ENCODE data around the gene LSG1. TPM values are rescaled to one million over a fixed set of nuclear protein-coding genes. Genes with fewer than 3 reads are reported as not detected.

The LSG1 gene
- total and polyA plus RNA-seq, 2 donors from 2014 or later: 14.8 to 33.3 TPM

GRCh38 chr3:194608981-194609380, 63.0 kb downstream of the LSG1 start:
- H3K36me3 ChIP-seq (ENCODE audit: control insufficient read depth in 2 of 3, insufficient read depth in 3 of 3, low read length in 3 of 3): no peaks in the 10 kb centered on the region
- no peaks in the 10 kb centered on the region for H3K4me1 ChIP-seq (ENCODE audit: control insufficient read depth in 2 of 3, insufficient read depth in 2 of 3, low read depth in 1 of 3, low read length in 3 of 3)
- no peak for DNase-seq
- no peak for FAIRE-seq
- H3K9ac ChIP-seq (ENCODE audit: low read length in 3 of 3): no peak overlapping the region
- H3K9me3 ChIP-seq (ENCODE audit: control insufficient read depth in 2 of 3, insufficient read depth in 1 of 3, low read length in 3 of 3): no peaks in the 10 kb centered on the region
- intact Hi-C loops (cut with DNase I): no loop called here
- no peaks in the 10 kb centered on the region for H3K27me3 ChIP-seq (ENCODE audit: control insufficient read depth, insufficient read depth, low read length)
- H3K27ac ChIP-seq (ENCODE audit: low read depth in 2 of 2, low read length in 2 of 2): no peak overlapping the region
- TF ChIP-seq CTCF (IDR thresholded peaks at IDR 0.05; ENCODE audit: borderline replicate concordance, extremely low read depth, insufficient read depth): no peak
- H3K4me3 ChIP-seq (ENCODE audit: low read length in 3 of 3): no peak overlapping the region

- TF ChIP-seq CTCF (IDR thresholded peaks at IDR 0.05; ENCODE audit: borderline replicate concordance, extremely low read depth, insufficient read depth): no peak
- H3K9me3 ChIP-seq (ENCODE audit: control insufficient read depth in 2 of 3, insufficient read depth in 1 of 3, low read length in 3 of 3): no peaks in the 10 kb centered on the region
- no peaks in the 10 kb centered on the region for H3K27me3 ChIP-seq (ENCODE audit: control insufficient read depth, insufficient read depth, low read length)
- H3K4me1 ChIP-seq (ENCODE audit: control insufficient read depth in 2 of 3, insufficient read depth in 2 of 3, low read depth in 1 of 3, low read length in 3 of 3): no peaks in the 10 kb centered on the region
- H3K9ac ChIP-seq (ENCODE audit: low read length in 3 of 3): no peak overlapping the region
- H3K27ac ChIP-seq (ENCODE audit: low read depth in 2 of 2, low read length in 2 of 2): no peak overlapping the region
- DNase-seq: no peak
- FAIRE-seq: no peak
- intact Hi-C loops (cut with DNase I): no loop called here
- H3K36me3 ChIP-seq (ENCODE audit: control insufficient read depth in 2 of 3, insufficient read depth in 3 of 3, low read length in 3 of 3): no peaks in the 10 kb centered on the region
- H3K4me3 ChIP-seq (ENCODE audit: low read length in 3 of 3): no peak overlapping the region
Observed at GRCh38 chr3:194607592-194608389, 64.2 kb downstream of the LSG1 start.

GRCh38 chr3:194606941-194607340, 65.0 kb downstream of the LSG1 start:
- Histone ChIP-seq H3K9me3 (ENCODE audit: control insufficient read depth in 2 of 3, insufficient read depth in 1 of 3, low read length in 3 of 3) (no peaks in the 10 kb centered on the region), H3K27ac (ENCODE audit: low read depth in 2 of 2, low read length in 2 of 2) (no peak overlapping the region), H3K4me3 (ENCODE audit: low read length in 3 of 3) (no peak overlapping the region), H3K9ac (ENCODE audit: low read length in 3 of 3) (no peak overlapping the region), H3K27me3 (ENCODE audit: control insufficient read depth, insufficient read depth, low read length) (no peaks in the 10 kb centered on the region), H3K36me3 (ENCODE audit: control insufficient read depth in 2 of 3, insufficient read depth in 3 of 3, low read length in 3 of 3) (no peaks in the 10 kb centered on the region), H3K4me1 (ENCODE audit: control insufficient read depth in 2 of 3, insufficient read depth in 2 of 3, low read depth in 1 of 3, low read length in 3 of 3) (no peaks in the 10 kb centered on the region)
- FAIRE-seq (no peak), DNase-seq (no peak)
- TF ChIP-seq CTCF (IDR thresholded peaks at IDR 0.05; ENCODE audit: borderline replicate concordance, extremely low read depth, insufficient read depth): no peak
- intact Hi-C loops (cut with DNase I): no loop called here

Measured in kidney (tissue), 14 donors.